ENCODE results near the gene NTRK3. TPM values are rescaled to one million over a fixed set of nuclear protein-coding genes. Genes with fewer than 3 reads are reported as not detected.

Gene NTRK3
- total RNA-seq, 3 donors from 2014 or later (not counting 1 experiment from before 2014, with no cell fraction given): not detected

- H3K27ac ChIP-seq (ENCODE audit: low read length): no peak overlapping the region
- WGBS (ENCODE audit: insufficient coverage): 74% methylated on average over 3 of the region's 3 CpGs
- no peak for TF ChIP-seq CTCF (IDR thresholded peaks at IDR 0.05)
- ATAC-seq: no peak
- H3K36me3 Mint-ChIP-seq: no peaks in the 10 kb centered on the region
- DNase-seq: no peak
- no peaks in the 10 kb centered on the region for H3K27me3 Mint-ChIP-seq (ENCODE audit: low read depth in 2 of 2)
- intact Hi-C loops (cut with micrococcal nuclease): no loop called here
- no peaks in the 10 kb centered on the region for H3K36me3 ChIP-seq (ENCODE audit: control insufficient read depth, insufficient read depth, low read length)
- no peak overlapping the region for H3K4me3 Mint-ChIP-seq
- no peaks in the 10 kb centered on the region for H3K9me3 ChIP-seq (ENCODE audit: control insufficient read depth, insufficient read depth, low read length)
- H3K27me3 ChIP-seq (ENCODE audit: control insufficient read depth, insufficient read depth, low read length): no peaks in the 10 kb centered on the region
- no peak overlapping the region for H3K4me3 ChIP-seq (ENCODE audit: low read length)
- peaks cover 0 to 3% of the 10 kb centered on the region in 2 donors for H3K9me3 Mint-ChIP-seq
- no peaks in the 10 kb centered on the region for H3K4me1 Mint-ChIP-seq
- no peak overlapping the region for H3K27ac Mint-ChIP-seq
- no peaks in the 10 kb centered on the region for H3K4me1 ChIP-seq (ENCODE audit: control insufficient read depth, insufficient read depth, low read length)
Observed at GRCh38 chr15:87971076-87971475, 285.5 kb downstream of the NTRK3 start.

- Histone ChIP-seq H3K4me3 (ENCODE audit: low read length) (no peak overlapping the region), H3K4me1 (ENCODE audit: control insufficient read depth, insufficient read depth, low read length) (no peaks in the 10 kb centered on the region), H3K9me3 (ENCODE audit: control insufficient read depth, insufficient read depth, low read length) (no peaks in the 10 kb centered on the region), H3K27me3 (ENCODE audit: control insufficient read depth, insufficient read depth, low read length) (no peaks in the 10 kb centered on the region), H3K36me3 (ENCODE audit: control insufficient read depth, insufficient read depth, low read length) (no peaks in the 10 kb centered on the region), H3K27ac (ENCODE audit: low read length) (no peak overlapping the region)
- Mint-ChIP-seq H3K9me3 (no peaks in the 10 kb centered on the region), H3K4me3 (no peak overlapping the region), H3K27ac (no peak overlapping the region), H3K4me1 (no peaks in the 10 kb centered on the region), H3K27me3 (ENCODE audit: low read depth in 2 of 2) (no peaks in the 10 kb centered on the region), H3K36me3 (no peaks in the 10 kb centered on the region)
- intact Hi-C loops (cut with micrococcal nuclease): no loop called here
- 94% methylated on average over 2 of the region's 2 CpGs for WGBS (ENCODE audit: insufficient coverage)
- no peak for TF ChIP-seq CTCF (IDR thresholded peaks at IDR 0.05)
- DNase-seq (no peak), ATAC-seq (no peak)
Observed at GRCh38 chr15:87967951-87968350, 288.6 kb downstream of the NTRK3 start.

- no peak overlapping the region for H3K27ac ChIP-seq (ENCODE audit: low read length)
- Mint-ChIP-seq H3K4me1 (no peaks in the 10 kb centered on the region), H3K9me3 (no peaks in the 10 kb centered on the region), H3K36me3 (no peaks in the 10 kb centered on the region), H3K27me3 (ENCODE audit: low read depth in 2 of 2) (no peaks in the 10 kb centered on the region), H3K27ac (no peak overlapping the region), H3K4me3 (no peak overlapping the region)
- no peak for TF ChIP-seq CTCF (IDR thresholded peaks at IDR 0.05)
- ATAC-seq (no peak), DNase-seq (no peak)
- H3K9me3 ChIP-seq (ENCODE audit: control insufficient read depth, insufficient read depth, low read length): no peaks in the 10 kb centered on the region
- no peaks in the 10 kb centered on the region for H3K27me3 ChIP-seq (ENCODE audit: control insufficient read depth, insufficient read depth, low read length)
- no peaks in the 10 kb centered on the region for H3K36me3 ChIP-seq (ENCODE audit: control insufficient read depth, insufficient read depth, low read length)
- WGBS (ENCODE audit: insufficient coverage): 77% methylated on average over 5 of the region's 5 CpGs
- H3K4me1 ChIP-seq (ENCODE audit: control insufficient read depth, insufficient read depth, low read length): no peaks in the 10 kb centered on the region
- no peak overlapping the region for H3K4me3 ChIP-seq (ENCODE audit: low read length)
- intact Hi-C loops (cut with micrococcal nuclease): no loop called here
Observed at GRCh38 chr15:87965304-87965703, 291.2 kb downstream of the NTRK3 start.

- ATAC-seq (no peak), DNase-seq (no peak)
- H3K27ac ChIP-seq (ENCODE audit: low read length): no peak overlapping the region
- H3K4me3 ChIP-seq (ENCODE audit: low read length): no peak overlapping the region
- no peaks in the 10 kb centered on the region for H3K27me3 Mint-ChIP-seq (ENCODE audit: low read depth in 2 of 2)
- no peaks in the 10 kb centered on the region for H3K9me3 ChIP-seq (ENCODE audit: control insufficient read depth, insufficient read depth, low read length)
- TF ChIP-seq CTCF (IDR thresholded peaks at IDR 0.05): no peak
- intact Hi-C loops (cut with micrococcal nuclease): no loop called here
- WGBS (ENCODE audit: insufficient coverage): 12% methylated on average over 4 of the region's 4 CpGs
- H3K36me3 ChIP-seq (ENCODE audit: control insufficient read depth, insufficient read depth, low read length): no peaks in the 10 kb centered on the region
- H3K36me3 Mint-ChIP-seq: no peaks in the 10 kb centered on the region
- H3K4me3 Mint-ChIP-seq: no peak overlapping the region
- H3K9me3 Mint-ChIP-seq: no peaks in the 10 kb centered on the region
- H3K27me3 ChIP-seq (ENCODE audit: control insufficient read depth, insufficient read depth, low read length): no peaks in the 10 kb centered on the region
- no peaks in the 10 kb centered on the region for H3K4me1 ChIP-seq (ENCODE audit: control insufficient read depth, insufficient read depth, low read length)
- H3K4me1 Mint-ChIP-seq: no peaks in the 10 kb centered on the region
- no peak overlapping the region for H3K27ac Mint-ChIP-seq
Observed at GRCh38 chr15:87962428-87962827, 294.1 kb downstream of the NTRK3 start.
